HL-60 (cell line): Measurements from ENCODE around the gene LRFN2.

Experiments
- GABPA ChIP-seq: IDR thresholded peaks from 2 replicates; pipeline ENCODE4 v1.6.1; 2012; ENCODE audit warnings: low read depth
- TF ChIP-seq, protein P1 (sequence below): IDR thresholded peaks from one replicate; pipeline ENCODE4 v1.5.1; 2011; ENCODE audit warnings: low read length, control low read depth, inconsistent platforms; ENCODE audit not compliant: insufficient read depth

DNA sequence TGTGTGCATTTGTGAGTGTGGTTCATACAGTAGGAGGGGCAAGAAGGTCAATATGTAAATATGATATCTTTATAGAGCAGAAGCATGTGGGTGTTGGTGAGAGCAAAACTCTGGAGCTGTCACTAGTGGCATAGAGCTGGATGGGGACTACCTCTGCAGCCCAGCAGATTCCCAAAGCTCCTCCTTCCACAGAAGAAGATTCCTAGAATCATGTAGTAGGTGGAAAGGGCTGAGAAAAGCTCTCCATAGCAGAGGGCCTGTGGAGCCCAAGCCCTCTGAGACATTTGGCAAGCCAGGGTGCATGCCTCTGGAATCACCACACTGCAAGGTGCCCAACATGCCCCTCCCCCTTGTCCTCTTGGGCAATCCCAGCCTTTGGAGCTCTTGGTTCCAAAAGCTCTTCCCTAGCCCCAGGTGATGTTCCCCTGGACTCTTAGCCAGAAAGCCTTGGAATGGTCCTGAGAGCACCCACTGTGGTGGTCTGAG is 233.2 kb downstream of the LRFN2 start:
- TF ChIP-seq, protein P1, sequence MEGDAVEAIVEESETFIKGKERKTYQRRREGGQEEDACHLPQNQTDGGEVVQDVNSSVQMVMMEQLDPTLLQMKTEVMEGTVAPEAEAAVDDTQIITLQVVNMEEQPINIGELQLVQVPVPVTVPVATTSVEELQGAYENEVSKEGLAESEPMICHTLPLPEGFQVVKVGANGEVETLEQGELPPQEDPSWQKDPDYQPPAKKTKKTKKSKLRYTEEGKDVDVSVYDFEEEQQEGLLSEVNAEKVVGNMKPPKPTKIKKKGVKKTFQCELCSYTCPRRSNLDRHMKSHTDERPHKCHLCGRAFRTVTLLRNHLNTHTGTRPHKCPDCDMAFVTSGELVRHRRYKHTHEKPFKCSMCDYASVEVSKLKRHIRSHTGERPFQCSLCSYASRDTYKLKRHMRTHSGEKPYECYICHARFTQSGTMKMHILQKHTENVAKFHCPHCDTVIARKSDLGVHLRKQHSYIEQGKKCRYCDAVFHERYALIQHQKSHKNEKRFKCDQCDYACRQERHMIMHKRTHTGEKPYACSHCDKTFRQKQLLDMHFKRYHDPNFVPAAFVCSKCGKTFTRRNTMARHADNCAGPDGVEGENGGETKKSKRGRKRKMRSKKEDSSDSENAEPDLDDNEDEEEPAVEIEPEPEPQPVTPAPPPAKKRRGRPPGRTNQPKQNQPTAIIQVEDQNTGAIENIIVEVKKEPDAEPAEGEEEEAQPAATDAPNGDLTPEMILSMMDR, result no peak
- no peak for TF ChIP-seq GABPA
